H1 (cell line): ENCODE results near the gene TEX38. TPM values are rescaled to one million over a fixed set of nuclear protein-coding genes. Genes with fewer than 3 reads are reported as not detected.

ENCODE experiments used
- CTCF ChIA-PET: fragments of 300-600 bp; sonication (Branson Sonifier 250); formaldehyde crosslinking; loops from one replicate; lab custom pipeline; 2021; ENCODE audit not compliant: partially characterized antibody; lab: Charles Lee
- POLR2A ChIA-PET: fragments of 300-600 bp; sonication (Branson Sonifier 250); formaldehyde crosslinking; loops from one replicate; lab custom pipeline; 2021; ENCODE audit warnings: inconsistent platforms; ENCODE audit not compliant: partially characterized antibody; lab: Charles Lee
- DNase-seq, 2 experiments: peaks; one replicate each; pipeline versions ENCODE4 v3.0.0 to v3.0.0-alpha.2; 2010 to 2022; ENCODE audit warnings: low spot score in 2 of 2, low read depth in 1 of 2, mixed read lengths in 1 of 2
- FAIRE-seq: peaks from 2 replicates; lab custom pipeline; 2011; peaks lifted over from hg19 to GRCh38; lab: Jason Lieb, UNC
- H2AFZ ChIP-seq: 2 replicates; pipeline ENCODE4 v1.8.1; 2012; ENCODE audit warnings: low read length, inconsistent platforms
- H2AK5ac ChIP-seq: 2 replicates; pipeline ENCODE4 v1.6.1; 2013; ENCODE audit warnings: low read depth, low read length
- H2BK120ac ChIP-seq: replicated peaks from 2 replicates; pipeline ENCODE3; 2013; ENCODE audit warnings: low read depth, low read length, inconsistent platforms
- H2BK12ac ChIP-seq: 2 replicates; pipeline ENCODE4 v1.6.1; 2013; ENCODE audit warnings: low read depth, low read length
- H2BK15ac ChIP-seq: 2 replicates; pipeline ENCODE4 v1.6.1; 2013; ENCODE audit warnings: low read length
- H2BK20ac ChIP-seq: 2 replicates; pipeline ENCODE4 v1.6.1; 2013; ENCODE audit warnings: low read length
- H2BK5ac ChIP-seq: 2 replicates; pipeline ENCODE4 v1.6.1; 2013; ENCODE audit warnings: low read depth, low read length
- H3K14ac ChIP-seq: 2 replicates; pipeline ENCODE4 v1.6.1; 2013; ENCODE audit warnings: inconsistent platforms; ENCODE audit not compliant: insufficient read length
- H3K18ac ChIP-seq: 2 replicates; pipeline ENCODE4 v1.6.1; 2013; ENCODE audit warnings: low read length; ENCODE audit errors: extremely low read depth
- H3K23ac ChIP-seq: 2 replicates; pipeline ENCODE4 v1.6.1; 2013; ENCODE audit warnings: inconsistent platforms; ENCODE audit not compliant: insufficient read length
- H3K23me2 ChIP-seq: 2 replicates; pipeline ENCODE4 v1.6.1; 2013; ENCODE audit warnings: low read depth, low read length
- H3K27ac ChIP-seq: 2 replicates; pipeline ENCODE4 v1.6.1; 2011; ENCODE audit warnings: low read depth, low read length, inconsistent platforms
- H3K27me3 ChIP-seq, 4 experiments: replicated peaks in 1 of 4; 1 replicate in 1 of 4; 2 replicates in 3 of 4; pipeline versions ENCODE4 v1.6.1 to v1.8.1; 2011 to 2013; ENCODE audit warnings: low read length in 3 of 4, mild to moderate bottlenecking in 3 of 4, inconsistent platforms in 2 of 4, mixed read lengths in 2 of 4, moderate library complexity in 1 of 4; ENCODE audit not compliant: control insufficient read depth in 3 of 4, insufficient read depth in 3 of 4; ENCODE audit errors: extremely low read depth in 1 of 4
- H3K36me3 ChIP-seq, 4 experiments: 2 replicates each; pipeline versions ENCODE4 v1.6.1 to v1.8.1; 2011 to 2013; ENCODE audit warnings: mild to moderate bottlenecking in 4 of 4, low read length in 3 of 4, moderate library complexity in 2 of 4, control low read depth in 1 of 4, inconsistent platforms in 1 of 4; ENCODE audit not compliant: insufficient read depth in 4 of 4, control insufficient read depth in 2 of 4
- H3K4ac ChIP-seq: replicated peaks from 2 replicates; pipeline ENCODE3; 2013; ENCODE audit warnings: low read length, low read depth, mixed read lengths, inconsistent platforms; ENCODE audit not compliant: insufficient read length
- H3K4me1 ChIP-seq, 4 experiments: replicated peaks in 1 of 4; 1 replicate in 1 of 4; 2 replicates in 3 of 4; pipeline versions ENCODE4 v1.6.1 to v1.8.1; 2011 to 2013; ENCODE audit warnings: low read length in 3 of 4, inconsistent platforms in 2 of 4, mixed read lengths in 1 of 4; ENCODE audit not compliant: insufficient read depth in 4 of 4, control insufficient read depth in 3 of 4
- H3K4me2 ChIP-seq, 2 experiments: 2 replicates each; pipeline versions ENCODE4 v1.6.1 to v1.8.1; 2011 to 2013; ENCODE audit warnings: low read depth in 2 of 2, low read length in 2 of 2, control low read depth in 1 of 2, inconsistent platforms in 1 of 2, mild to moderate bottlenecking in 1 of 2; ENCODE audit not compliant: insufficient read depth in 1 of 2
- H3K4me3 ChIP-seq, 4 experiments: fragments of 200-600, 300-600 bp in 1 of 4; sonication (generic), shearing (Covaris generic), sonication (Bioruptor Twin) in 1 of 4; 2 replicates each; pipeline versions ENCODE4 v1.5.1 to v1.8.1; 2011 to 2016; ENCODE audit warnings: low read length in 4 of 4, low read depth in 3 of 4, control low read depth in 2 of 4, inconsistent platforms in 2 of 4, mild to moderate bottlenecking in 2 of 4, mixed read lengths in 1 of 4, moderate library complexity in 1 of 4; ENCODE audit not compliant: insufficient read depth in 2 of 4; ENCODE audit errors: extremely low read depth in 1 of 4
- H3K56ac ChIP-seq: replicated peaks from 2 replicates; pipeline ENCODE3; 2013; ENCODE audit warnings: low read depth, mild to moderate bottlenecking, mixed read lengths, low read length, inconsistent platforms; ENCODE audit not compliant: insufficient read length
- H3K79me1 ChIP-seq: 2 replicates; pipeline ENCODE4 v1.6.1; 2013; ENCODE audit warnings: low read depth, low read length, control low read depth
- H3K79me2 ChIP-seq, 2 experiments: 2 replicates each; pipeline versions ENCODE4 v1.6.1 to v1.8.1; 2012 to 2013; ENCODE audit warnings: low read length in 2 of 2, mild to moderate bottlenecking in 2 of 2, inconsistent platforms in 1 of 2; ENCODE audit not compliant: insufficient read depth in 2 of 2, control insufficient read depth in 1 of 2
- H3K9ac ChIP-seq, 4 experiments: replicated peaks in 1 of 4; 1 replicate in 1 of 4; 2 replicates in 3 of 4; pipeline versions ENCODE4 v1.6.1 to v1.8.1; 2011 to 2013; ENCODE audit warnings: low read depth in 3 of 4, low read length in 3 of 4, control low read depth in 2 of 4, mild to moderate bottlenecking in 2 of 4, moderate library complexity in 2 of 4, inconsistent platforms in 1 of 4; ENCODE audit errors: extremely low read depth in 1 of 4
- H3K9me3 ChIP-seq, 2 experiments: 2 replicates each; pipeline versions ENCODE4 v1.6.1 to v1.8.1; 2012 to 2013; ENCODE audit warnings: mild to moderate bottlenecking in 2 of 2, moderate library complexity in 2 of 2, control low read depth in 1 of 2, inconsistent platforms in 1 of 2, low read depth in 1 of 2, low read length in 1 of 2, mixed read lengths in 1 of 2; ENCODE audit not compliant: insufficient read depth in 2 of 2
- H4K20me1 ChIP-seq, 2 experiments: replicated peaks in 1 of 2; 2 replicates each; pipeline versions ENCODE3 to v1.8.1; 2011 to 2013; ENCODE audit warnings: inconsistent platforms in 2 of 2, low read length in 2 of 2, mild to moderate bottlenecking in 1 of 2; ENCODE audit not compliant: insufficient read depth in 2 of 2, control insufficient read depth in 1 of 2
- H4K5ac ChIP-seq: 2 replicates; pipeline ENCODE4 v1.6.1; 2013; ENCODE audit warnings: low read length, low read depth, mixed read lengths, inconsistent platforms; ENCODE audit not compliant: insufficient read length
- H4K8ac ChIP-seq: 2 replicates; pipeline ENCODE4 v1.8.0; 2013; ENCODE audit warnings: mild to moderate bottlenecking, moderate library complexity, low read length, inconsistent platforms; ENCODE audit not compliant: insufficient read depth; ENCODE audit errors: extremely low read depth
- H4K91ac ChIP-seq: replicated peaks from 2 replicates; pipeline ENCODE3; 2013; ENCODE audit warnings: low read length, mixed read lengths, inconsistent platforms; ENCODE audit not compliant: insufficient read length
- BACH1 ChIP-seq: IDR thresholded peaks from 2 replicates; pipeline ENCODE4 v1.6.1; 2012; ENCODE audit warnings: low read length, improper control_type of control experiment
- MAFK ChIP-seq: IDR thresholded peaks from 2 replicates; pipeline ENCODE4 v1.6.1; 2012; ENCODE audit warnings: low read depth, mild to moderate bottlenecking, improper control_type of control experiment, low read length
- WGBS, 2 experiments: shearing (Covaris generic) in 1 of 2; methylation state at CpG; one replicate each; pipeline versions ENCODE4 v1.1.6 to v1.1.7; 2013 to 2015; ENCODE audit warnings: low lambda C conversion rate in 2 of 2, mixed read lengths in 2 of 2, inconsistent platforms in 1 of 2, low coverage in 1 of 2, missing lambda C conversion rate in 1 of 2; ENCODE audit not compliant: insufficient replicate concordance in 2 of 2, insufficient coverage in 1 of 2, insufficient read length in 1 of 2; ENCODE audit errors: extremely low coverage in 1 of 2, missing lambda C conversion rate in 1 of 2; 5-methylcytosine and 5-hydroxymethylcytosine counted together
- polyA plus RNA-seq, 7 experiments: library from polyadenylated mRNA; depleted of rRNA in 3 of 7; stranded (reverse) in 5 of 7; unstranded in 2 of 7; fragments of >200 nt in 5 of 7; fragments of 200-250 nt in 2 of 7; gene quantifications; 1 replicate in 5 of 7; 2 replicates in 1 of 7; 4 replicates in 1 of 7; pipeline versions ENCODE4 v1.2.1 to v1.2.3, GENCODE V29; 2011 to 2013; ENCODE audit warnings: missing spikeins in 2 of 7, mixed read lengths in 2 of 7
- total RNA-seq: library from RNA; stranded (reverse); fragmentation: NEBNext Ultra II Directional; extraction: Animal tissue kit (Norgen Biotek cat#: 25700); gene quantifications from 2 replicates; pipeline ENCODE4 v1.2.1, GENCODE V29; 2021

The TEX38 gene
- total and polyA plus RNA-seq, 2 of the 8 experiments (the other 6 are each of a cell fraction or from before 2014, with no cell fraction given): 0.33 TPM; not detected in 1

DNA sequence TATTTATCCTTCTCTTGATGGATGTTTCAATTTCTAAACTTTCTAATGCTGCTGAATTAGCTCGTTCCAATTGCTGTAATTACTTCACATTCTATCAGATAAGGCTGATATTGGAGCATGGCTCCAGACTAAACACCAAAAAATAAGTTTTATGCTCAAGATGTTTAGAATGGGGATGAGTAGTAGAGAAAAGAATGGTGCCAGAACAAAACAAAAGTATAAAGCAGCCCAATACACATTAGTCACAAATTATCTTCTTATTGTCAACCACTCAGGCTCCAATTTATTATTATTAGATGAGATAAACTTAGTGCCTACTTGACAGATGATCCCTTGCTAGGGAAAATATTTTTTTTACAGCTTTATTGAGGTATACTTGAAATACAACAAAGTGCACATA, 25.3 kb upstream of the TEX38 start:
- Histone ChIP-seq H3K56ac (no peak overlapping the region), H2BK15ac (no peak overlapping the region), H3K79me1 (no peaks in the 10 kb centered on the region), H2AK5ac (no peak overlapping the region), H3K9ac (no peak overlapping the region), H4K20me1 (no peaks in the 10 kb centered on the region), H2BK120ac (no peak overlapping the region), H4K5ac (no peak overlapping the region), H2AFZ (no peak overlapping the region), H3K14ac (no peak overlapping the region), H4K8ac (no peak overlapping the region), H3K18ac (no peak overlapping the region), H3K4ac (no peak overlapping the region), H2BK5ac (no peak overlapping the region), H2BK12ac (no peak overlapping the region), H3K27ac (no peak overlapping the region), H2BK20ac (no peak overlapping the region), H4K91ac (no peak overlapping the region), H3K4me3 (no peak overlapping the region), H3K9me3 (no peaks in the 10 kb centered on the region), H3K23ac (no peak overlapping the region), H3K23me2 (no peaks in the 10 kb centered on the region), H3K36me3 (peaks cover 0 to 20% (median 9%) of the 10 kb centered on the region in 4 experiments; a peak in 4 of 8 replicates), H3K27me3 (no peaks in the 10 kb centered on the region), H3K4me1 (no peaks in the 10 kb centered on the region), H3K79me2 (no peaks in the 10 kb centered on the region), H3K4me2 (no peak overlapping the region)
- no peak for DNase-seq
- ChIA-PET CTCF (interaction anchor here (1.2 kb wide), 1 partner anchor 8 kb away, joined by 3 read pairs; no protein-coding TSS in a partner anchor), POLR2A (no interaction called here)
- TF ChIP-seq BACH1 (no peak), MAFK (no peak)
- FAIRE-seq: no peak
- 94% methylated on average over 1 of the region's 1 CpG; no CpG with 5 or more reads in 1 of the 2 experiments for WGBS, 2 experiments
